Ishikawa (cell line): ENCODE data around the gene SKIC2.

Experiments used
- CEBPB ChIP-seq: IDR thresholded peaks from 2 replicates; pipeline ENCODE4 v1.6.1; 2012
- CREB1 ChIP-seq: IDR thresholded peaks from 2 replicates; pipeline ENCODE4 v1.6.1; 2012; ENCODE audit warnings: low read depth
- EGR1 ChIP-seq: IDR thresholded peaks from 2 replicates; pipeline ENCODE4 v1.6.1; 2012
- EP300 ChIP-seq: IDR thresholded peaks from 2 replicates; pipeline ENCODE4 v1.6.1; 2012; ENCODE audit warnings: borderline replicate concordance
- FOXM1 ChIP-seq: IDR thresholded peaks from 2 replicates; pipeline ENCODE4 v1.6.1; 2012; ENCODE audit warnings: low read depth, borderline replicate concordance
- MAX ChIP-seq: IDR thresholded peaks from 2 replicates; pipeline ENCODE4 v1.6.1; 2012
- NFIC ChIP-seq: IDR thresholded peaks from 2 replicates; pipeline ENCODE4 v1.6.1; 2012
- RAD21 ChIP-seq: IDR thresholded peaks from 2 replicates; pipeline ENCODE4 v1.6.1; 2012; ENCODE audit warnings: low read depth
- TAF1 ChIP-seq: IDR thresholded peaks from 2 replicates; pipeline ENCODE4 v1.6.1; 2012; ENCODE audit warnings: low read depth, mild to moderate bottlenecking
- TCF12 ChIP-seq: IDR thresholded peaks from 2 replicates; pipeline ENCODE4 v1.6.1; 2012; ENCODE audit warnings: low read depth
- TEAD4 ChIP-seq: IDR thresholded peaks from 2 replicates; pipeline ENCODE4 v1.6.1; 2012
- YY1 ChIP-seq: IDR thresholded peaks from 2 replicates; pipeline ENCODE4 v1.6.1; 2012; ENCODE audit warnings: low read depth
- ZBTB7A ChIP-seq: IDR thresholded peaks from 2 replicates; pipeline ENCODE4 v1.6.1; 2012; ENCODE audit warnings: low read depth
- TF ChIP-seq, protein P1 (sequence below): IDR thresholded peaks from 2 replicates; pipeline ENCODE4 v1.6.1; 2012; ENCODE audit warnings: low read depth, mild to moderate bottlenecking
- TF ChIP-seq, protein P2 (sequence below): IDR thresholded peaks from 2 replicates; pipeline ENCODE4 v1.6.1; 2012

The SKIC2 gene

DNA sequence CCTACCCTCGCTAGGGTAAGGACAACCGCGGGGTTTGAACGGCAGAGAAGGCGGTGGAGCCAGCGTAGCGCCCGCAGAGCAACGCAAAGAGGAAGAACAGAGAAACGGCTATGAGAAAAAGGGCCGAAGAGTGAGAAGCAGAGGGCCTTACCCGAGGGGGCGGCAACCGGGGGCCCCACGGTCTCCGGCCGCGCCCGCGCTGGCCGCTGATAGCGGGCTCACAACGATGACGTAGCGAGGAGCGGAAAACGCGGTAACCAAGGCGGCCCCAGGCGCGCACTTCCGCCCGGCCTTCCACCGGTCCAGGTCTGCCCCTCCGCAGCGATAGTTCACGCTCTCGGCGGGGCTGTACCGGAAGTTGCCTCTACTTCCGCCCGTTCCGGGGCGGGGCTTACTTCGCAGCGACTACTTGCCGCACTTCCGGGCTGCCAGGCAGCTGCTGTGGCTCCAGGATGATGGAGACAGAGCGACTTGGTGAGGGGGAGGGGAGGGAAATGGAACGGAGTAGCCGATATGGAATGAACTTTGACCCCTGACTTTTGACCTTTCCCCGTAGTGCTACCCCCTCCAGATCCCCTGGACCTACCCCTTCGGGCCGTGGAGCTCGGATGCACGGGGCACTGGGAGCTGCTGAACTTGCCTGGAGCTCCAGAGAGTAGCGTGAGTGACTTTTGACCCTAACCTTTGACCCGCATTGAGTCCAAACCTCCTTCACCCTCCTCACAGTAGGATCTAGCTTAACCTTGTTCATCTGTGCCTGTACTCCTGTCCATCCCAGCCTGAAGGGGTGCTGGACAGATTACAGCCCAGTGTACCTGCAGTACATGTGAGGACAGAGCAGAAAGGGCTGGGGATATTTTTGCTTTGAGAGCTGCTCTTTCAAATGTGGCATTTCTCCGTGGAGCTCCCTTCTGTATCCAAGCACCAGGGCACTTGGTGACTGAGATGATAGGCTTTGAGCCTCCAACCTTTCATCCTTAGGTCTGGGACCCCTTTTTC, at the start of gene SKIC2, which contains the start of gene NELFE:
Gene SKIC2 (plus strand): TSS at position 435 of the 999 bp plus-strand sequence. CDS start 18 bp downstream, at position 453.
Gene NELFE (minus strand): TSS at position 231 of the 999 bp plus-strand sequence. CDS start 525 bp downstream, outside the sequence.
- TF ChIP-seq TCF12: peak; percentile 68
- TF ChIP-seq TAF1: peak; percentile 88
- TF ChIP-seq NFIC: 0 out of 2 replicates have a peak, but pooled peaks have one; percentile 12
- peak; percentile 98 for TF ChIP-seq CREB1
- TF ChIP-seq, protein P1, sequence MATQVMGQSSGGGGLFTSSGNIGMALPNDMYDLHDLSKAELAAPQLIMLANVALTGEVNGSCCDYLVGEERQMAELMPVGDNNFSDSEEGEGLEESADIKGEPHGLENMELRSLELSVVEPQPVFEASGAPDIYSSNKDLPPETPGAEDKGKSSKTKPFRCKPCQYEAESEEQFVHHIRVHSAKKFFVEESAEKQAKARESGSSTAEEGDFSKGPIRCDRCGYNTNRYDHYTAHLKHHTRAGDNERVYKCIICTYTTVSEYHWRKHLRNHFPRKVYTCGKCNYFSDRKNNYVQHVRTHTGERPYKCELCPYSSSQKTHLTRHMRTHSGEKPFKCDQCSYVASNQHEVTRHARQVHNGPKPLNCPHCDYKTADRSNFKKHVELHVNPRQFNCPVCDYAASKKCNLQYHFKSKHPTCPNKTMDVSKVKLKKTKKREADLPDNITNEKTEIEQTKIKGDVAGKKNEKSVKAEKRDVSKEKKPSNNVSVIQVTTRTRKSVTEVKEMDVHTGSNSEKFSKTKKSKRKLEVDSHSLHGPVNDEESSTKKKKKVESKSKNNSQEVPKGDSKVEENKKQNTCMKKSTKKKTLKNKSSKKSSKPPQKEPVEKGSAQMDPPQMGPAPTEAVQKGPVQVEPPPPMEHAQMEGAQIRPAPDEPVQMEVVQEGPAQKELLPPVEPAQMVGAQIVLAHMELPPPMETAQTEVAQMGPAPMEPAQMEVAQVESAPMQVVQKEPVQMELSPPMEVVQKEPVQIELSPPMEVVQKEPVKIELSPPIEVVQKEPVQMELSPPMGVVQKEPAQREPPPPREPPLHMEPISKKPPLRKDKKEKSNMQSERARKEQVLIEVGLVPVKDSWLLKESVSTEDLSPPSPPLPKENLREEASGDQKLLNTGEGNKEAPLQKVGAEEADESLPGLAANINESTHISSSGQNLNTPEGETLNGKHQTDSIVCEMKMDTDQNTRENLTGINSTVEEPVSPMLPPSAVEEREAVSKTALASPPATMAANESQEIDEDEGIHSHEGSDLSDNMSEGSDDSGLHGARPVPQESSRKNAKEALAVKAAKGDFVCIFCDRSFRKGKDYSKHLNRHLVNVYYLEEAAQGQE: no peak
- TF ChIP-seq YY1: 0 out of 2 replicates have a peak, but pooled peaks have one; percentile 23
- no peak; the same call in 1 of the 2 replicates for TF ChIP-seq CEBPB
- TF ChIP-seq MAX: peak; percentile 89

DNA sequence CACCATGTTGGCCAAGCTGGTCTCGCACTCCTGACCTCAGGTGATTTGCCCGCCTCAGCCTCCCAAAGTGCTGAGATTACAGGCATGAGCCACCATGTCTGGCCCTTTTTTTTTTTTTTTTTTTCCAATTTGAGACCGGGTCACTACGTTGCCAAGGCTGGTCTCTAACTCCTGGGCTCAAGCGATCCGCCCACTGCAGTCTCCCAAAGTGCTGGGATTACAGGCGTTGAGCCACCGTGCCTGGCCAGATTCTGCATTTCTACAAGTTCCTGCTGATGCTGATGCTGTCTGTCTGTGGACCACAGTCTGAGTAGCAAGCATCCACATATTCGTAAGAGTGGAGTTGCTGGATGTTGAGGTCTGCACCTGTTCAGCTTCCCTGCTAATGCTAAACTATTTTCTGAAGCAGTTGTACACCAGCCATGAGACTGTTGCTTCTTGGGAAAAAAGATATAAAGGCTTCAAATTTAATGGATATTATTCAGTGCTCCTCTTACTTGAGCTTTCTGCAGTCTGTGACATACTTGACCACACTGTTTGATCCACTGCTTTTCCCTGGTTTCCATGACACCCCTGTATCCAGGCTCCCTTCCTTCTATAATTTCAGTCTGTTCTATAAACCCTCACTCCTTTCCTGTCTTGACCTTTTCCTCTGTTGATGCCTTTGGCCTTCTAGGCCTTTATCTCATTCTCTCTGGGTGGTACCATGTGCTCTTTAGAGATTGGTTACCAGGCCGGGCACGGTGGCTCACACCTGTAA, 47.0 kb upstream of the SKIC2 start:
- TF ChIP-seq NFIC (no peak), EGR1 (no peak), MAX (no peak), CREB1 (no peak), ZBTB7A (no peak), TCF12 (no peak), FOXM1 (no peak), TEAD4 (no peak), YY1 (no peak), RAD21 (no peak), TAF1 (no peak), EP300 (no peak), CEBPB (no peak)
- TF ChIP-seq, protein P1: no peak
- TF ChIP-seq, protein P2, sequence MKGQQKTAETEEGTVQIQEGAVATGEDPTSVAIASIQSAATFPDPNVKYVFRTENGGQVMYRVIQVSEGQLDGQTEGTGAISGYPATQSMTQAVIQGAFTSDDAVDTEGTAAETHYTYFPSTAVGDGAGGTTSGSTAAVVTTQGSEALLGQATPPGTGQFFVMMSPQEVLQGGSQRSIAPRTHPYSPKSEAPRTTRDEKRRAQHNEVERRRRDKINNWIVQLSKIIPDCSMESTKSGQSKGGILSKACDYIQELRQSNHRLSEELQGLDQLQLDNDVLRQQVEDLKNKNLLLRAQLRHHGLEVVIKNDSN: no peak

DNA sequence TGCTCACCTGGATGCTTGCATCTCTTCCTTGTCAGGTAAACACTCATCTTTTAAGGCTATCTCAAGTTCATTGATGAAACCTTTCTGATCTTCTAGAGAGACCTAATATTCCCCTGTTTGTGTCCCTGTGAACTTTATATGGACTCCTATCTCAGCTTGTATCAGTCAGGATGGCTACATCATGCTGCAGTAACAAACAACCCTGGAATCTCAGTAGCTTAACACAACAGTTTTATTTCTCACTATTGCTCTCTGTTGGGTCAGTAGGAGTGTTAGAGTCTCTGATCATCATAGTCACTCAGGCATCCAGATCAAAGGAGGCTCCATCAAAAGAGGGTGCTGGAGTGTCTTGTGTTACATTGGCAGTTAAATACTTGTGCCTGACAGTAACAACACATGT, 43.6 kb upstream of the SKIC2 start:
- TF ChIP-seq TCF12 (no peak), NFIC (no peak), ZBTB7A (no peak), EP300 (no peak), EGR1 (no peak), YY1 (no peak), CEBPB (no peak), MAX (no peak), RAD21 (no peak), CREB1 (no peak), TAF1 (no peak), TEAD4 (no peak), FOXM1 (no peak)
- TF ChIP-seq, protein P1: no peak
- TF ChIP-seq, protein P2: no peak
